ENCODE measurements around the gene RITA1.
"Not testable (repeated sequence)": the region's sequence is repeated elsewhere in the genome, so short reads cannot be mapped to it uniquely, and the experiment has no call there.

Gene RITA1

GRCh38 chr12:113185180-113186032 lies at the start of gene RITA1, which contains the start of gene DDX54:
Gene RITA1, plus strand, starts transcription at chr12:113185721. Its CDS starts 1,026 bp downstream, at chr12:113186747.
Gene DDX54, minus strand, starts transcription at chr12:113185478. Its CDS starts 27 bp downstream, at chr12:113185451.
- peak; percentile 71 to 90 for DNase-seq (ENCODE audit: low read depth in 1 of 2, low spot score in 1 of 2)
- peak; percentile 30; the same call in 1 of the 2 replicates for TF ChIP-seq JUND (IDR thresholded peaks at IDR 0.05; ENCODE audit: low read depth)
- in situ Hi-C loops (cut with HindIII; ENCODE audit: low pct_unique_long_range_greater_than_20kb, low sequenced_read_pairs) = no loop called here

- in situ Hi-C loops (cut with HindIII; ENCODE audit: low pct_unique_long_range_greater_than_20kb, low sequenced_read_pairs) = no loop called here
- peak in 1 of 2 experiments; percentile 27 for DNase-seq (ENCODE audit: low read depth in 1 of 2, low spot score in 1 of 2)
Measured at GRCh38 chr12:113136128-113136989, 49.2 kb upstream of the RITA1 start.

GRCh38 chr12:113136990-113137511 lies 48.5 kb upstream of the RITA1 start:
- DNase-seq (ENCODE audit: low read depth in 1 of 2, low spot score in 1 of 2) = peak in 1 of 2 experiments; percentile 71
- in situ Hi-C loops (cut with HindIII; ENCODE audit: low pct_unique_long_range_greater_than_20kb, low sequenced_read_pairs) = no loop called here
- TF ChIP-seq JUND (IDR thresholded peaks at IDR 0.05; ENCODE audit: low read depth) = no peak

More at GRCh38 chr12:113136128-113136989, 49.2 kb upstream of the RITA1 start:
- no peak for TF ChIP-seq JUND (IDR thresholded peaks at IDR 0.05; ENCODE audit: low read depth)

- TF ChIP-seq JUND (IDR thresholded peaks at IDR 0.05; ENCODE audit: low read depth) = no peak
- no peak for DNase-seq (ENCODE audit: low read depth in 1 of 2, low spot score in 1 of 2)
- in situ Hi-C loops (cut with HindIII; ENCODE audit: low pct_unique_long_range_greater_than_20kb, low sequenced_read_pairs) = no loop called here
Measured at GRCh38 chr12:113137861-113138783, 47.4 kb upstream of the RITA1 start.

- no peak for TF ChIP-seq JUND (IDR thresholded peaks at IDR 0.05; ENCODE audit: low read depth)
- in situ Hi-C loops (cut with HindIII; ENCODE audit: low pct_unique_long_range_greater_than_20kb, low sequenced_read_pairs) = no loop called here
- no peak for DNase-seq (ENCODE audit: low read depth in 1 of 2, low spot score in 1 of 2)
Measured at GRCh38 chr12:113138826-113139225, 46.7 kb upstream of the RITA1 start.

GRCh38 chr12:113140706-113141105 lies 44.8 kb upstream of the RITA1 start:
- DNase-seq (ENCODE audit: low read depth in 1 of 2, low spot score in 1 of 2) = no peak
- in situ Hi-C loops (cut with HindIII; ENCODE audit: low pct_unique_long_range_greater_than_20kb, low sequenced_read_pairs) = no loop called here
- TF ChIP-seq JUND (IDR thresholded peaks at IDR 0.05; ENCODE audit: low read depth) = no peak

GRCh38 chr12:113141716-113142115 lies 43.8 kb upstream of the RITA1 start:
- in situ Hi-C loops (cut with HindIII; ENCODE audit: low pct_unique_long_range_greater_than_20kb, low sequenced_read_pairs); DNase-seq (ENCODE audit: low read depth in 1 of 2, low spot score in 1 of 2): not testable (repeated sequence)

- in situ Hi-C loops (cut with HindIII; ENCODE audit: low pct_unique_long_range_greater_than_20kb, low sequenced_read_pairs) = no loop called here
- DNase-seq (ENCODE audit: low read depth in 1 of 2, low spot score in 1 of 2) = no peak
- no peak for TF ChIP-seq JUND (IDR thresholded peaks at IDR 0.05; ENCODE audit: low read depth)
Measured at GRCh38 chr12:113142173-113142885, 43.2 kb upstream of the RITA1 start.

- no peak for DNase-seq (ENCODE audit: low read depth in 1 of 2, low spot score in 1 of 2)
- no peak for TF ChIP-seq JUND (IDR thresholded peaks at IDR 0.05; ENCODE audit: low read depth)
- in situ Hi-C loops (cut with HindIII; ENCODE audit: low pct_unique_long_range_greater_than_20kb, low sequenced_read_pairs) = no loop called here
Measured at GRCh38 chr12:113142886-113143332, 42.6 kb upstream of the RITA1 start.

GRCh38 chr12:113143959-113144358 lies 41.6 kb upstream of the RITA1 start:
- in situ Hi-C loops (cut with HindIII; ENCODE audit: low pct_unique_long_range_greater_than_20kb, low sequenced_read_pairs) = no loop called here
- no peak for TF ChIP-seq JUND (IDR thresholded peaks at IDR 0.05; ENCODE audit: low read depth)

GRCh38 chr12:113144806-113145205 lies 40.7 kb upstream of the RITA1 start:
- no peak for DNase-seq (ENCODE audit: low read depth in 1 of 2, low spot score in 1 of 2)
- in situ Hi-C loops (cut with HindIII; ENCODE audit: low pct_unique_long_range_greater_than_20kb, low sequenced_read_pairs) = no loop called here
- TF ChIP-seq JUND (IDR thresholded peaks at IDR 0.05; ENCODE audit: low read depth) = no peak

More at GRCh38 chr12:113143959-113144358, 41.6 kb upstream of the RITA1 start:
- no peak for DNase-seq (ENCODE audit: low read depth in 1 of 2, low spot score in 1 of 2)

All from T47D (cell line).